ENCODE results near the gene LFNG.

Gene LFNG

DNA sequence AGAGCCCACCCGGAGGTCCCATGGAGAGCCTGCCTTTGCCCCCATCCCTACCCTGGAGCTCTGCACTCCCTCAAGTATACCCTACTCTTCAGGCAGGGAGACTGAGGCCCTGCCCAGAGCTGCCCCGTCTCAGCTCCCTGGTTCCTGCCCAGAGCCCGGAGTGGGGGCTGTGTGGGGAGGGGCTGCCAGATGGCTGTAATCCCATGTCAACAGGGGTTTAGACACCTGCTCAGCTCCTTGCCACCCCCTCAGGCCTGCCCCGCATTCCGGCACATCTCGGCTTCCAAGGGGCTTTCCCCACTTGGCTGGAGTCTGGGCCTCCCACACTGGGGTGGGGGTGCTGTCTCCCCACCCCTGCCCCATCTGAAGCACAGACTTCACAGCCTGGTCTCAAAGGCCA, 20.9 kb upstream of the LFNG start:
- DNase-seq (ENCODE audit: low read depth): no peak
- H3K4me3 ChIP-seq (ENCODE audit: low read length): no peak overlapping the region
- TF ChIP-seq CTCF (conservative IDR thresholded peaks at IDR 0.05; ENCODE audit: low read length): no peak

DNA sequence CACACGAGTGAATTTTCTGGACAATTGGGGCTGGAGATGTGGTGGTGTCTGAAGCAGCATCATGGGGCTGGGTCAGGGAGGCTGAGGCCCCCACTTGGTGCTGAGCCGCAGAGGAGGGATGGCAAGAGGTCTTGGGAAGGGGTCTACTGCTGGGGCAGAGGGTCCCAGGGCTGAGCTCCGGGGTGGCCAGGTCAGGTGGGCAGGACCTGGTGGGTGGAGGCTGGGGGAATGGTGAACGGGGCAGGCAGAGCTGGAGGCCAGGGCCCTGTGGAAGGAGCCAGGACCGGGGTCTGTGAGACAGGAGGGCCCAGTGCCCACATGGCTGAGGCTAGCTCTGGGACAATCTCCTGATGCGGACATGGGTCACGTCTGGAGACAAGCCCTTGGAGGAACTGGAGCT, 20.4 kb upstream of the LFNG start:
- DNase-seq (ENCODE audit: low read depth): no peak
- TF ChIP-seq CTCF (conservative IDR thresholded peaks at IDR 0.05; ENCODE audit: low read length): no peak
- no peak overlapping the region for H3K4me3 ChIP-seq (ENCODE audit: low read length)

DNA sequence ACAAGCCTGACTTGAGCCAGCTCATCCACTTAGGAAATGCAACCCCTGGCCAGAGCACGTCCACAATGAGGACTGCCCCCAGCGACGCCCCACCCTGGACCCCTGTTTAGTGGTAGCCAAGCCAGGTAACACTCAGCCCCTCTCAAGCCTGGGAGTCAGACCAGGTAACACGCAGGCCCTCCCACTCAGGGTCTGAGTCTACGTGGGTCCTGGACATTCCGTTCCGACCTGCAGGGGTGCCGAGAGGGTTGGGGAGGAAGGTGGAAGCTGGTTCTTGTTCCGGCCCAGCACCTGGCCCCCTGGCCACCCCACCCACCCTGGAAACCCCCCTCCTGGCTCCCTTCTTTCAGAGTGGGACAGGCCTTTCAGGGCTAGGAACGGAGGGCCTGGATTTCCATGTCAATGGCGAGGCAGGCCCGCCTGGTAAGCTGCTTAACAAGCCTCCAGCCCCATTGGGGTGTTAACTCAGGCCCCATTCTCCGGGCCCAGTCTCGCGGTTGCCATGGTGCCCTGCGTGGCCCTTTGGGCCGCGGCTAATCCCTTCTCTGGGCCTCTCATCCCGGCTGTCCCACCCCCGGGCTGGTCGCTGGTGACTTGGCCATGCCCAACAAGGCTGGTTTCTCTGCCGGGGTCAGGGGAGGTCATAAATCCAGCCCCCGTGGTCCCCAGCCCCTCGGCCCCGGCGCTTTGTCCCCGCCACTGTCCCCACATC, 19.7 kb upstream of the LFNG start:
- no peak for TF ChIP-seq CTCF (conservative IDR thresholded peaks at IDR 0.05; ENCODE audit: low read length)
- no peak overlapping the region for H3K4me3 ChIP-seq (ENCODE audit: low read length)
- DNase-seq (ENCODE audit: low read depth): no peak

DNA sequence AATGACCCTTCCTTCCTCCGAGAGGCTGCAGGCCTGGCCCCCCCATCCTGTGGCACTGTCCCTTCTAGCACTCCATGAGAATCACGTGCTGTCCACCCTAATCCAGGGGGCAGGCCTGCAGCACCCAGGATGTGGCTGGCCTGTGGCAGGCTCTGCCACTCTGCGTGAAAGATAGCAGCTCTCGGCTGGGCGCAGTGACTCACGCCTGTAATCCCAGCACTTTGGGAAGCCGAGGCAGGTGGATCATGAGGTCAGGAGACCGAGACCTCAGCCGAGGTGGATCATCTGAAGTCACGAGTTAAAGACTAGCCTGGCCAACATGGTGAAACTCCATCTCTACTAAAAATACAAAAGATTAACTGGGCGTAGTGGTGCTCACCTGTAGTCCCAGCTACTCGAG, 18.9 kb upstream of the LFNG start:
- no peak for TF ChIP-seq CTCF (conservative IDR thresholded peaks at IDR 0.05; ENCODE audit: low read length)
- H3K4me3 ChIP-seq (ENCODE audit: low read length): no peak overlapping the region
- no peak for DNase-seq (ENCODE audit: low read depth)

GRCh38 chr7:2501947-2502646, 17.5 kb upstream of the LFNG start:
- no peak for DNase-seq (ENCODE audit: low read depth)
- TF ChIP-seq CTCF (conservative IDR thresholded peaks at IDR 0.05; ENCODE audit: low read length): no peak
- no peak overlapping the region for H3K4me3 ChIP-seq (ENCODE audit: low read length)

GRCh38 chr7:2502647-2502966, 17.0 kb upstream of the LFNG start:
- H3K4me3 ChIP-seq (ENCODE audit: low read length): no peak overlapping the region
- DNase-seq (ENCODE audit: low read depth): no peak
- TF ChIP-seq CTCF (conservative IDR thresholded peaks at IDR 0.05; ENCODE audit: low read length): no peak

Measured in AG10803 (cell line).